Upper lobe of left lung (tissue), 6 donors: ENCODE measurements around the gene DPH6. TPM values are rescaled to one million over a fixed set of nuclear protein-coding genes. Genes with fewer than 3 reads are reported as not detected.

Experiments
- ATAC-seq, 2 donors: fragments of 200-7000 bp; cut with Tn5 transposase; one replicate each; pipeline ENCODE4 v1.9.1; 2022; ENCODE audit warnings: mild to moderate bottlenecking in 2 of 2, moderate library complexity in 2 of 2; ENCODE audit not compliant: low FRiP score in 2 of 2
- DNase-seq, 2 donors: peaks; one replicate each; pipeline ENCODE4 v3.0.0-alpha.2; 2019 to 2020
- H3K27ac ChIP-seq, 4 donors: fragments of 200-600 bp; sonication (generic); one replicate each; pipeline ENCODE4 v1.5.1; 2016 to 2019
- H3K27me3 ChIP-seq, 4 donors: fragments of 200-600 bp; sonication (generic); one replicate each; pipeline ENCODE4 v1.5.1; 2017 to 2019
- H3K36me3 ChIP-seq, 4 donors: fragments of 200-600 bp; sonication (generic); one replicate each; pipeline ENCODE4 v1.5.1; 2016 to 2019
- H3K4me1 ChIP-seq, 4 donors: fragments of 200-600 bp; sonication (generic); one replicate each; pipeline ENCODE4 v1.5.1; 2018 to 2019
- H3K4me3 ChIP-seq, 4 donors: fragments of 200-600 bp; sonication (generic); one replicate each; pipeline ENCODE4 v1.5.1; 2017 to 2019; ENCODE audit warnings: mild to moderate bottlenecking in 2 of 4, moderate library complexity in 1 of 4
- H3K9me3 ChIP-seq, 4 donors: fragments of 200-600 bp; sonication (generic); one replicate each; pipeline ENCODE4 v1.5.1; 2018 to 2019
- EP300 ChIP-seq, 4 donors: sonication (generic); formaldehyde crosslinking; IDR thresholded peaks; one replicate each; pipeline ENCODE4 v1.5.1; 2017; ENCODE audit warnings: antibody characterized with exemption in 4 of 4, control low read depth in 2 of 4
- POLR2A ChIP-seq, 4 donors: fragments of 450-650 bp; IDR thresholded peaks; one replicate each; pipeline ENCODE4 v1.5.1; 2016 to 2017; ENCODE audit warnings: antibody characterized with exemption in 4 of 4, mild to moderate bottlenecking in 2 of 4
- POLR2AphosphoS5 ChIP-seq, 2 donors: sonication (generic); formaldehyde crosslinking; IDR thresholded peaks; one replicate each; pipeline ENCODE4 v1.5.1; 2017; ENCODE audit warnings: antibody characterized with exemption in 2 of 2
- WGBS, 2 donors: methylation state at CpG; one replicate each; pipeline ENCODE4 v1.1.5; 2017 to 2018; 5-methylcytosine and 5-hydroxymethylcytosine counted together
- total RNA-seq, 6 donors: library from RNA; depleted of rRNA in 4 of 6; stranded (reverse); fragments of >200 nt in 4 of 6; gene quantifications; one replicate each; pipeline versions ENCODE4 v1.1.0 to v1.2.1, GENCODE V29; 2016 to 2021
- TF ChIP-seq, protein P1 (sequence below), 6 experiments: fragments of 450-650 bp in 4 of 6; fragments of 200-600 bp in 2 of 6; sonication (generic) in 2 of 6; IDR thresholded peaks; one replicate each; pipeline ENCODE4 v1.5.1; 2016 to 2019; ENCODE audit warnings: antibody characterized with exemption in 6 of 6
- donor health status: DM: no; HTN: no; CAD: no; lungs with moderate emphysema.
- donor health status: DM: no; HTN: yes; CAD: no; lungs with severe emphysema.

DPH6 gene
- total RNA-seq, 6 donors from 2014 or later: 6.3 to 48.2 (median 14.6) TPM

DNA sequence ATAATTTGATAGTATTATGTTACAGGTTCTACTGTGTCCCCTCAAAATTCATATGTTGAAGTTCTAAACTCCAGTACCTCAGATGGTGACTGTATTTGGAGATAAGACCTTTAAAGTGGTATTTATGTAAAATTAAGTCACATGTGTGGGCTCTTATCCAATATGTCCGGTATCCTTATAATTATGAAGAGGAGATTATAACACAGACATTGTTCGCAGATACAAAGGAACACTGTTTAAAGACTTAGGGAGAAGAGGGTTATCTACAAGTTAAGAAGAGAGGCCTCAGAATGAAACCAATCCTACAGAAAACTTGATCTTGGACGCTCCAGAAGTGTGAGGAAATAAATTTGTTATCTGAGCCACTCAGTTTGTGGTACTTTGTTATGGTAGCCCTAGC, 50.9 kb downstream of the DPH6 start:
- Histone ChIP-seq H3K9me3 (no peaks in the 10 kb centered on the region), H3K4me3 (no peak overlapping the region), H3K36me3 (no peaks in the 10 kb centered on the region), H3K27me3 (no peaks in the 10 kb centered on the region), H3K4me1 (no peaks in the 10 kb centered on the region), H3K27ac (no peak overlapping the region)
- DNase-seq (no peak), ATAC-seq (no peak)
- TF ChIP-seq, protein P1, sequence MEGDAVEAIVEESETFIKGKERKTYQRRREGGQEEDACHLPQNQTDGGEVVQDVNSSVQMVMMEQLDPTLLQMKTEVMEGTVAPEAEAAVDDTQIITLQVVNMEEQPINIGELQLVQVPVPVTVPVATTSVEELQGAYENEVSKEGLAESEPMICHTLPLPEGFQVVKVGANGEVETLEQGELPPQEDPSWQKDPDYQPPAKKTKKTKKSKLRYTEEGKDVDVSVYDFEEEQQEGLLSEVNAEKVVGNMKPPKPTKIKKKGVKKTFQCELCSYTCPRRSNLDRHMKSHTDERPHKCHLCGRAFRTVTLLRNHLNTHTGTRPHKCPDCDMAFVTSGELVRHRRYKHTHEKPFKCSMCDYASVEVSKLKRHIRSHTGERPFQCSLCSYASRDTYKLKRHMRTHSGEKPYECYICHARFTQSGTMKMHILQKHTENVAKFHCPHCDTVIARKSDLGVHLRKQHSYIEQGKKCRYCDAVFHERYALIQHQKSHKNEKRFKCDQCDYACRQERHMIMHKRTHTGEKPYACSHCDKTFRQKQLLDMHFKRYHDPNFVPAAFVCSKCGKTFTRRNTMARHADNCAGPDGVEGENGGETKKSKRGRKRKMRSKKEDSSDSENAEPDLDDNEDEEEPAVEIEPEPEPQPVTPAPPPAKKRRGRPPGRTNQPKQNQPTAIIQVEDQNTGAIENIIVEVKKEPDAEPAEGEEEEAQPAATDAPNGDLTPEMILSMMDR (IDR thresholded peaks at IDR 0.05): no peak
- TF ChIP-seq EP300 (IDR thresholded peaks at IDR 0.05) (no peak), POLR2AphosphoS5 (IDR thresholded peaks at IDR 0.05) (no peak), POLR2A (IDR thresholded peaks at IDR 0.05) (no peak)
- WGBS, 2 donors: 62 to 77% methylated on average over 3 of the region's 3 CpGs

DNA sequence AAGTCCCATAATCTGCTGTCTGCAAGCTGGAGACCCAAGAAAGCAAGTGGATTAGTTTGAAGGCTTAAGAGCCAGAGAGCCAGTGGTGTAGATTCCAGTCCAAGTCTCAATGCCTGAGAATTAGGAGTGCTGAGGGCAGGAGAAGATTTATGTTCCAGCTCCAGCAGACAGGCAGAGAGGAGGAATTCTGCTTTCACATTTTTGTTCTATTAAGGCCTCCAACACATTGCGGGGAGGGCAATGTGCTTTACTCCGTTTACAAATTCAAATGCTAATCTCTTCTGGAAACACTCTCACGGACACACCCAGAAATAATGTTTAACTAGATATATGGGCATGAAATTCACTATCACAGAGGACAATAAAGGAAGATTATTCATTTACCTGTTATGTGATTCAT, 54.0 kb downstream of the DPH6 start:
- ATAC-seq: no peak
- no peak overlapping the region for H3K4me3 ChIP-seq
- no peak for DNase-seq

GRCh38 chr15:35491173-35491572, 54.8 kb downstream of the DPH6 start:
- Histone ChIP-seq H3K9me3 (peaks cover 0 to 10% (median 9%) of the 10 kb centered on the region in 4 donors), H3K27me3 (no peaks in the 10 kb centered on the region), H3K27ac (no peak overlapping the region), H3K36me3 (no peaks in the 10 kb centered on the region), H3K4me3 (no peak overlapping the region), H3K4me1 (no peaks in the 10 kb centered on the region)
- TF ChIP-seq, protein P1 (IDR thresholded peaks at IDR 0.05): no peak
- TF ChIP-seq POLR2A (IDR thresholded peaks at IDR 0.05) (no peak), EP300 (IDR thresholded peaks at IDR 0.05) (no peak), POLR2AphosphoS5 (IDR thresholded peaks at IDR 0.05) (no peak)
- no peak for DNase-seq
- 71 to 96% methylated on average over 3 of the region's 3 CpGs for WGBS, 2 donors
- no peak for ATAC-seq

More for the DNA sequence above, 54.0 kb downstream of the DPH6 start:
- Histone ChIP-seq H3K9me3 (peaks cover 0 to 8% (median 6%) of the 10 kb centered on the region in 4 donors), H3K4me1 (no peaks in the 10 kb centered on the region), H3K36me3 (no peaks in the 10 kb centered on the region), H3K27me3 (no peaks in the 10 kb centered on the region), H3K27ac (no peak overlapping the region)
- 63 to 87% methylated on average over 3 of the region's 3 CpGs for WGBS, 2 donors
- TF ChIP-seq, protein P1 (IDR thresholded peaks at IDR 0.05): no peak
- TF ChIP-seq EP300 (IDR thresholded peaks at IDR 0.05): no peak
- TF ChIP-seq POLR2AphosphoS5 (IDR thresholded peaks at IDR 0.05): no peak
- TF ChIP-seq POLR2A (IDR thresholded peaks at IDR 0.05): no peak

DNA sequence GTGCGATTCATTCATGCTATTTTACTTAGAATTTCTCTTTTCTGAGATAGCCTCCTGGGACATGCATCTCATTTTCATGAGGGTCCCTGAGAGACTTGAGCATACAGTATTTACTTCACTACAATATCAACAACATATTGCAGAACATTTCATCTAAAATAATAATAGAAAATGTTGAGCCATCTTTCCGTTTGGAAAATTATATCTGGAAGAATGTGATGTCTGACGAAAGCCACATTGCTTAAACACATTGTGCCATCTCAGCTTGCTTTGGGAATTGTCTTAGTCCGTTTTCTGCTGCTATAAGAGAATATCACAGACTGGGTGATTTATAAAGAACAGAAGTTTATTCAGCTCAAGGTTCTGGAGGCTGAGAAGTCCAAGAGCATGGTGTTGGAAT, 55.5 kb downstream of the DPH6 start:
- TF ChIP-seq POLR2AphosphoS5 (IDR thresholded peaks at IDR 0.05): no peak
- no peak for TF ChIP-seq POLR2A (IDR thresholded peaks at IDR 0.05)
- TF ChIP-seq EP300 (IDR thresholded peaks at IDR 0.05): no peak
- TF ChIP-seq, protein P1 (IDR thresholded peaks at IDR 0.05): no peak
- Histone ChIP-seq H3K9me3 (peaks cover 0 to 10% (median 9%) of the 10 kb centered on the region in 4 donors), H3K27ac (no peak overlapping the region), H3K36me3 (no peaks in the 10 kb centered on the region), H3K4me1 (no peaks in the 10 kb centered on the region), H3K27me3 (no peaks in the 10 kb centered on the region), H3K4me3 (no peak overlapping the region)
- 86 to 88% methylated on average over 4 of the region's 4 CpGs for WGBS, 2 donors
- DNase-seq: no peak
- ATAC-seq: no peak

GRCh38 chr15:35487417-35487816, 58.5 kb downstream of the DPH6 start:
- TF ChIP-seq, protein P1 (IDR thresholded peaks at IDR 0.05): no peak
- no peak for TF ChIP-seq POLR2AphosphoS5 (IDR thresholded peaks at IDR 0.05)
- TF ChIP-seq POLR2A (IDR thresholded peaks at IDR 0.05): no peak
- no peak for TF ChIP-seq EP300 (IDR thresholded peaks at IDR 0.05)
- WGBS, 2 donors: 100% methylated on average over 2 of the region's 2 CpGs

More at GRCh38 chr15:35487417-35487816, 58.5 kb downstream of the DPH6 start:
- no peak for ATAC-seq
- no peak overlapping the region for H3K4me3 ChIP-seq
- no peaks in the 10 kb centered on the region for H3K36me3 ChIP-seq
- H3K27ac ChIP-seq: no peak overlapping the region
- no peaks in the 10 kb centered on the region for H3K27me3 ChIP-seq
- H3K4me1 ChIP-seq: no peaks in the 10 kb centered on the region
- H3K9me3 ChIP-seq: peaks cover 0 to 10% (median 9%) of the 10 kb centered on the region in 4 donors
- no peak for DNase-seq
